IPS-15b (cell line): Measurements from ENCODE around the gene TSPAN14.

Source experiments
- H3K27me3 ChIP-seq: one replicate; pipeline ENCODE4 v1.6.1; 2013; ENCODE audit warnings: low read length; ENCODE audit not compliant: control insufficient read depth, insufficient read depth
- H3K36me3 ChIP-seq: one replicate; pipeline ENCODE4 v1.6.1; 2013; ENCODE audit warnings: low read length; ENCODE audit not compliant: control insufficient read depth, insufficient read depth
- H3K4me1 ChIP-seq: one replicate; pipeline ENCODE4 v1.6.1; 2013; ENCODE audit warnings: mild to moderate bottlenecking, low read length; ENCODE audit not compliant: control insufficient read depth, insufficient read depth
- H3K4me3 ChIP-seq: one replicate; pipeline ENCODE4 v1.5.1; 2013; ENCODE audit warnings: low read depth, low read length
- H3K9ac ChIP-seq: one replicate; pipeline ENCODE4 v1.6.1; 2013; ENCODE audit warnings: low read depth, mild to moderate bottlenecking, low read length
- H3K9me3 ChIP-seq: one replicate; pipeline ENCODE4 v1.6.1; 2013; ENCODE audit warnings: mild to moderate bottlenecking, low read length; ENCODE audit not compliant: control insufficient read depth, insufficient read depth

The TSPAN14 gene

GRCh38 chr10:80520661-80521470 lies 66.8 kb downstream of the TSPAN14 start:
- H3K36me3 ChIP-seq = peaks cover 15% of the 10 kb centered on the region
- no peak overlapping the region for H3K4me3 ChIP-seq
- H3K27me3 ChIP-seq = no peaks in the 10 kb centered on the region
- no peaks in the 10 kb centered on the region for H3K4me1 ChIP-seq
- H3K9me3 ChIP-seq = no peaks in the 10 kb centered on the region
- H3K9ac ChIP-seq = no peak overlapping the region

DNA sequence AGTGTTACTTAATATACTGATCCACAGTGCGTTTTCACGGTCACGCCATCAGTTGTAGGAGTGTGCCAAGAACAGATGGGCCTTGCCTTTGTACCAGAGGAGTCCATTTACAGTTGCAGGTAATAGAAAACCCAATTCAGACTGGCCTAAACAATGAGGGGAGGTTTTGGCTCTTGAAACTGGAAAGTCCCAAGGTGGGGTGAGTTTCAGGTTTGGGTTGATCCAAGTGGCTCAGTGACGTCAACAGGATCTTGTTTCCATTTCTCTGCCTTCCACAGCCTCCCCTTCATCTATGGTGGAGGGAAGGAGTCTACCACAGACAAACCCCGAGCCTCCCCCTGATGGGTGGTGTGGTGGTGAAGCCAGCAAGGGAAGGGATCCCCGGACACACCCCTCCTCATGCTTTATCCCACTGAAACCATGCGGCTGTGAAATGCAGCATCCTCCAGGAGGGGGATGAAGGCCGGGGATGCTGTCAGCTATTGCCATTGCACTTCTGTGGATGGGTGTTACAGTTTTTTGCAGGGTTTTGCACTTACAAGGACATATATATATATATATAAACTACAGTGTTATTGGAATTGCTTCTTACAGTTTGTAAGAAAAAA lies 68.8 kb downstream of the TSPAN14 start:
- H3K36me3 ChIP-seq = peaks cover 14% of the 10 kb centered on the region

GRCh38 chr10:80523773-80524172 lies 69.7 kb downstream of the TSPAN14 start:
- peaks cover 5% of the 10 kb centered on the region for H3K36me3 ChIP-seq
- H3K27me3 ChIP-seq = no peaks in the 10 kb centered on the region
- no peak overlapping the region for H3K9ac ChIP-seq
- no peaks in the 10 kb centered on the region for H3K9me3 ChIP-seq
- no peaks in the 10 kb centered on the region for H3K4me1 ChIP-seq
- no peak overlapping the region for H3K4me3 ChIP-seq

More for the DNA sequence above, 68.8 kb downstream of the TSPAN14 start:
- no peaks in the 10 kb centered on the region for H3K9me3 ChIP-seq
- H3K27me3 ChIP-seq = no peaks in the 10 kb centered on the region
- no peak overlapping the region for H3K4me3 ChIP-seq
- H3K4me1 ChIP-seq = no peaks in the 10 kb centered on the region
- no peak overlapping the region for H3K9ac ChIP-seq

GRCh38 chr10:80524190-80524909 lies 70.2 kb downstream of the TSPAN14 start:
- H3K4me1 ChIP-seq = no peaks in the 10 kb centered on the region
- no peak overlapping the region for H3K4me3 ChIP-seq
- H3K27me3 ChIP-seq = no peaks in the 10 kb centered on the region
- no peaks in the 10 kb centered on the region for H3K9me3 ChIP-seq
- no peaks in the 10 kb centered on the region for H3K36me3 ChIP-seq
- no peak overlapping the region for H3K9ac ChIP-seq

GRCh38 chr10:80526218-80526617 lies 72.1 kb downstream of the TSPAN14 start:
- Histone ChIP-seq H3K27me3 (no peaks in the 10 kb centered on the region), H3K9me3 (no peaks in the 10 kb centered on the region), H3K9ac (no peak overlapping the region), H3K36me3 (no peaks in the 10 kb centered on the region), H3K4me1 (no peaks in the 10 kb centered on the region), H3K4me3 (no peak overlapping the region)

GRCh38 chr10:80526742-80527141 lies 72.6 kb downstream of the TSPAN14 start:
- Histone ChIP-seq H3K9ac (no peak overlapping the region), H3K9me3 (no peaks in the 10 kb centered on the region), H3K4me1 (no peaks in the 10 kb centered on the region), H3K4me3 (no peak overlapping the region), H3K36me3 (no peaks in the 10 kb centered on the region), H3K27me3 (no peaks in the 10 kb centered on the region)

GRCh38 chr10:80528185-80528700 lies 74.1 kb downstream of the TSPAN14 start:
- Histone ChIP-seq H3K9ac (no peak overlapping the region), H3K9me3 (no peaks in the 10 kb centered on the region), H3K4me1 (no peaks in the 10 kb centered on the region), H3K36me3 (no peaks in the 10 kb centered on the region), H3K4me3 (no peak overlapping the region), H3K27me3 (no peaks in the 10 kb centered on the region)

DNA sequence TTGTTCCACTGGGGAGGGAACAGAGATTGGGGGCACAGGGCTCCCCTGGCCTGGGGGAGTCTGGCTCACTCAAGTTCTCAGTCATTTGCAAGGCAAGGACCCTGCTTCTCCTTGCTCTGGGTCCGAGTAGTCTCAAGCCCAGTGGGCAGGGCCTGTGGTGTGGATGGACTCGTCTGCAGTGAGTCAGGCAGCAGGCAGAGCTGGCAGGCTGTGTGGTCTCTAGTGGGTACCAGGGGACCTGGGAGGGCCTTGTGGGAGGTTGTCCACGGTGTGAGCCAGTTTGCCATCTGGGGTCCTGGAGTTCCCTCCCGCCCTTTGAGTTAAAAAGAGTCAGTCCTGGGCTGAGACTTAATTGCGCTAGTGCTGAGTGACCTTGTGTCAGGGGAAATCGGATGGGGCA lies 74.8 kb downstream of the TSPAN14 start:
- Histone ChIP-seq H3K9me3 (no peaks in the 10 kb centered on the region), H3K36me3 (no peaks in the 10 kb centered on the region), H3K4me1 (no peaks in the 10 kb centered on the region), H3K27me3 (no peaks in the 10 kb centered on the region), H3K4me3 (no peak overlapping the region), H3K9ac (no peak overlapping the region)

GRCh38 chr10:80529604-80530003 lies 75.5 kb downstream of the TSPAN14 start:
- Histone ChIP-seq H3K9ac (no peak overlapping the region), H3K27me3 (no peaks in the 10 kb centered on the region), H3K9me3 (no peaks in the 10 kb centered on the region), H3K36me3 (no peaks in the 10 kb centered on the region), H3K4me3 (no peak overlapping the region), H3K4me1 (no peaks in the 10 kb centered on the region)

DNA sequence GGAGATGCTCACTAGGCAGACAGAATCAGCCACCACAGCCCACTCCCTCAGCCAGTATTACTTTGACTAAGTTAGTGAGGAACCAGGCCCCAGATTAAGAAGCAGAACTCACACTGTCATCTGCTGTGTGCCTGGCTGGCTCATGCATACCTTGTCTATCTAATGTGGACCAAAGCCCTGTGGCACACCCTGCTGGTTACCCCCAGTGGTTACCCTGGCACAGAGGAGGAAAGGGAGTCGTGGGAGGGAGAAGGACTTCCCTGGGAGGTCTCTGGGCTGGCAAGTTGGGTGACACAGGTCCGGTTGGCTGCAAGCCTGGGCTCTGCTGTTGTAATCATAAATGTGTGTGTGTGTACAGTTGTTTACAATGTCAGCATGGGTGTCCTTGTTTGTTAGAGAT lies 76.1 kb downstream of the TSPAN14 start:
- Histone ChIP-seq H3K4me3 (no peak overlapping the region), H3K4me1 (no peaks in the 10 kb centered on the region), H3K9me3 (no peaks in the 10 kb centered on the region), H3K36me3 (no peaks in the 10 kb centered on the region), H3K27me3 (no peaks in the 10 kb centered on the region), H3K9ac (no peak overlapping the region)

DNA sequence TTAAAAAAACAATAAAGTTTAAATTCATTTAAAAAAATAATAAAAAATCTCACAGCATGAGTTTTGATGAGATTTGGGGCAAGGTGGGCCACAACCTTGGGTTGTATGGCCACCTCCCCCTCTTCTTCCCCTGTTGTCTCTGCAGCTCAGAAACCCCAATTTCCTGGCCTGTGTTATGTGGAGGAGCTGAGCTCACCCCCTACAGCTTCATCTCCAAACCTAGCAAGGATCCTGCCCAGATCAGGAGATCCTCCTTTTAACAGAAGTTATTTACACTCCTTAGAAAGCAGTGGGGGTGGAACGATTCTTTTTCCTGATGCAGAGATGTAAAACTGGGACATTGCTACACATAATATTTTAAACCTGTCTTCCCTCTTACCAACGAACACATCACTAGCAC lies 76.7 kb downstream of the TSPAN14 start:
- H3K27me3 ChIP-seq = no peaks in the 10 kb centered on the region
- no peaks in the 10 kb centered on the region for H3K9me3 ChIP-seq
- no peak overlapping the region for H3K4me3 ChIP-seq
- H3K4me1 ChIP-seq = no peaks in the 10 kb centered on the region
- no peak overlapping the region for H3K9ac ChIP-seq
- no peaks in the 10 kb centered on the region for H3K36me3 ChIP-seq
